Measurements from ENCODE around the gene CTCF. TPM values are rescaled to one million over a fixed set of nuclear protein-coding genes. Genes with fewer than 3 reads are reported as not detected.

CTCF gene
- total RNA-seq, 1 donor from 2014 or later, result 35.6 TPM

DNA sequence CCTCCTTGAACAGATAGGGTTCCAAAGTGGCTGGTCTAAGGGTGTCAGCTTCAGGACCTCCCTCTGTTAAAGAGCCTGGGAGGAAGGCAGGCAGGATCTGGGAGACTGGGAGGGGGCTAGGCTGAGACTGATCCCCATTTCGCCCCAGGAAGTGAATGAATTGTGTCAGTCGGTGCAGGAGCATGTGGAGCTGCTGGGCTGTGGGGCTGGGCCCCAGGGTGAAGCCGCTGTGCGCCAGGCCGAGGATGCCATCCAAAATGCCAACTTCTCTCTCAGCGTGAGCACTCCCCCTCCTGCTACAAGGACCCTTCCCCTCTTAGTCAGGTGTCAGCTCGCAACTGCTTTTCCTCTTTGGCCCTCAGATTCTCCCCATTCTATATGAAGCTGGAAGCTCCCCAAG lies 88.7 kb downstream of the CTCF start:
- DNase-seq (ENCODE audit: low read depth), result no peak

GRCh38 chr16:67651847-67652246 lies 89.5 kb downstream of the CTCF start:
- no peak for DNase-seq (ENCODE audit: low read depth)

DNA sequence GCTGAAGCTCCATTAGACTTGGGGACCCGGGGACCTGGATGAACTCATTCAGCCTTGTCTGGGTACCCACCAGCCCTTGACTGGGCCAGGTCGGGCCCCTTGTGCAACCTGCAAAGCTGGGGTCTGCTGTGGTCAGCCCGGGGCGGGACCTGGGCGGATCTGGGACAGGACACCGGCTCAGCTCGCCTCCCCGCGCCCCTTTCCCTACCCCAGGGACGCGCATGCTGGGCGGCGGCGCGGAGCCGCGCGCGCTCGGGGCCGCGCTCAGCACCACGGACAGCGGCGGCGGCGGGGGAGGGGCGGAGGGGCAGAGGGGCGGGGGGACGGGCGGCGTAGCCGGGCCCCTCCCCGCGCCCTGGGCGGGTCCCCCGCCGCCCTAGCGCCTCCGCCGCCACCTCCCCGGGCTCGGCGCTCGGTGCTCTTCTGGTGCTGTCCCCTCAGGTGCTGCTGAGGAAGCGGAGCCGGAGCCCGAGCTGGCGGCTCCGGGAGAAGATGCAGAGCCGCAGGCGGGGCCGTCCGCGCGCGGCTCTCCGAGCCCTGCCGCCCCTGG lies 90.3 kb downstream of the CTCF start:
- no peak for DNase-seq (ENCODE audit: low read depth)

DNA sequence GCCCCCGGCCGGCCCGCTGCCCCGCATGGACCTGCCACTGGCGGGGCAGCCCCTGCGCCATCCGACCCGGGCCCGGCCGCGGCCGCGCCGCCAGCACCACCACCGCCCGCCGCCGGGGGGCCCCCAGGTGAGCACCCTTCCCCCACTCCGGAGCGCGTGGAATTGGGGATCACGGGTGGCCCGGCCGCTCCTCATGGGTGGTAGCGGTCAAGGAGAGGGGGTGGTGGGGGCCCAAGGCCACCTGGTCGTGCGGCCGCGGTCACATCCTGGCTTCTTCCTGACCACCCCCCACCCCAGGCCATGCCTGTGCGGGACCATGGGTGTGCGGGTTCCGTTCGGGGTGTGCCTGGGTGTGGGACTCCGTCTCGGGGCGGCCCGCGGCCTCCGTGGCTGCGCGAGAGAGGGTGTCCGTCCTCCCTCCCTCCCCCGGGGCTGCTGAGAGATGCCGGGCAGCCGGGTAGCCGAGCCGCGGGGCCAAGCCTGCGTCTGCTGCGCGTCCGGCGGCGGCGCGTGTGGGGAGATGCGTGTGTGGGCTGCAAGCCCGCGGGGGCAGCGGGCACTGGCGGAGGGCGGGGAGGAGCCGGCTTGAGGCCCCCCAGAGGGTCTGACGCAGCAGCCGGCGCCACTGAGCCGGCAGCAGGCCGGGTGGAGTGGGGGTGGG lies 90.9 kb downstream of the CTCF start:
- DNase-seq (ENCODE audit: low read depth), result no peak

DNA sequence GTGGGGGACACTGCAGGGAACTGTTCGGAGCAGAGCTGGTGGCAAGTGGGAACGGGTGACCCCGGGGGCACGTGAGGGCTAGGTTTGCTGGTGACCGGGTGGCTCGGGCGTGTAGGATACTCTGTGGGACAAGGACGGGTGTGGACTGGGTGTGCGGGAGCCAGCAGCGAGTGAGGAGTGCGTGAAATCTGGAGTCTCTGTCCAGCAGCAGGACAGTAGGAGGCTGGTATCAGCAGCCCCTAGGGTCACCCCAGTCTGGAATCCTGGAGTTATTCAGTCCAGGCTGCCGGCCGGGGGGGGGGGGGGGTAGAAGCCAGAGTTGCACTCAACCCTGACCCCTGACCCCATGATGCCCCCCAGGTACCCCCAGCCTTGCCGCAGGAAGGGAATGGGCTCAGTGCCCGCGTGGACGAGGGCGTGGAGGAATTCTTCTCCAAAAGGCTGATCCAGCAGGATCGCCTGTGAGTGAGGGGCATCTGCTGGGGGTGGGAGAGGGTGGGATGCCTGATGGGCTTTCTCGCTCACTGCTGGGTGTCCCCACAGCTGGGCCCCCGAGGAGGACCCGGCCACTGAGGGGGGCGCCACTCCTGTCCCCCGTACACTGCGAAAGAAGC lies 91.6 kb downstream of the CTCF start:
- no peak for DNase-seq (ENCODE audit: low read depth)

GRCh38 chr16:67654403-67654911 lies 92.1 kb downstream of the CTCF start:
- no peak for DNase-seq (ENCODE audit: low read depth)

GRCh38 chr16:67655363-67655762 lies 93.0 kb downstream of the CTCF start:
- no peak for DNase-seq (ENCODE audit: low read depth)

- DNase-seq (ENCODE audit: low read depth), result no peak
These were observed 94.2 kb downstream of the CTCF start for GRCh38 chr16:67656344-67657016.

GRCh38 chr16:67657017-67657608 lies 94.8 kb downstream of the CTCF start:
- DNase-seq (ENCODE audit: low read depth), result no peak

DNA sequence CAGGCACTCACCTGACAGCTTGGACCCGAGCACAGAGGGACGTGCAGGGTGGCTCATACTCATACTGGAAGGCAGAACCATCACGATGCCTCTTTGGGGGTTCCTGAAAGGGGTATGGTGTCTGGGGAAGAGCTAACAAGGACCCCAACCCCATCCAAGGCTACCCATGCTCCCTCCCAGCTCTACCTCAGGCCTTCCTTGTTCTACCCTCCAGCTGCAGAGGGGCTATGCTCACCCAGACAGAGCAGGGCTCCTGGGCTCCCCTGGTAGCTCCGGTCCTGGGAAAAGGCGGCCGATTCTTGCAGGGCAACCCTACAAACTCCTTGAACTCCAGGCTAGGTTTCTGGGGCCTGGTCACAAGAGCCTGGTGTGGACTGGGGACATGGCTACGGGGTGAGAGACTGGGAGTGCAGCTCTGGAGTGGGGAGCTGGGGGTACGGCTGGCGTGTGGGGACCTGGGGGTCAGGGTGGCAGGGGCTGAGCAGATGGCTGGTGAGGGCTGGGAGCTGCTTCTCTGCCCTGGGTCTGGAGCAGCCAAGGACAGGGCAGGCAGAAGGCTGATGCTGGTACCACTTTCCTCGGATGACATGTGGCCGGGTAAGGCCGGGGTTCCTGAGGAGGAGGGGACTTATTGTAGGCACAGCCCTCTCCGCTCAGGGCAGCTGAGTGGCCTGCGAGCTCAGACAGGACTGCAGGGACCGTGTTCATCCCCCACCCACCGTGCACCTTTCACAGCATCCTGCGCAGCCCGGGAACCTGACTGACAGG lies 95.6 kb downstream of the CTCF start:
- no peak for DNase-seq (ENCODE audit: low read depth)

GRCh38 chr16:67658849-67659674 lies 96.7 kb downstream of the CTCF start:
- DNase-seq (ENCODE audit: low read depth), result no peak

GRCh38 chr16:67659675-67660563 lies 97.6 kb downstream of the CTCF start, which contains the start of gene ACD:
Gene ACD (minus strand): TSS chr16:67660260. CDS start chr16:67660220, 40 bp downstream.
- DNase-seq (ENCODE audit: low read depth), result peak; percentile 74

DNA sequence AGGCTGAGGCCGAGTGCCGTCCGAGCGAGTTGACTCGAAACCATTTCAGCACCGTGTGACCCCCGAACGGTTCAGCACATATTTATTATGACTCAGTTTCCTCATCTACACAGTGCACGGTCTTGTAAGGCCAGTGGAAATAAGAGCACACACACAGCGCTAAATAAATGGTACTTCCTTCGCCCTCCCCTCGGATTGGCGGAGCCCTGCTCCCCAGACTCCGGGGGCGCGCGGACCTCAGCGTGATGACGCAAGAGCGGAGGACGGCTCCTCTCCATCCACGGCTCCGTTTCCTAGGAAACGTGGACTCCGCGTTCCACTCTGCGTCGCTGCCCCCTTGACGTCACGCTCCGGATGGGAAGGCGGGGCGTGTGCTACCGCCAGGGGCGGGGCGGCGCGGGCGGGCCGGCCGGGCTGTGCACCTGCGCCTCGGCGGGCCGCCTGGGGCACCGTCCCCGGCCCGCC lies 98.3 kb downstream of the CTCF start, which contains the start of gene PARD6A:
Gene PARD6A (plus strand): TSS at position 397 of the 465 bp plus-strand sequence. CDS start 79 bp downstream, outside the sequence.
- peak; percentile 87 for DNase-seq (ENCODE audit: low read depth)

GRCh38 chr16:67661101-67661761 lies 98.9 kb downstream of the CTCF start:
- DNase-seq (ENCODE audit: low read depth), result peak; percentile 72

DNA sequence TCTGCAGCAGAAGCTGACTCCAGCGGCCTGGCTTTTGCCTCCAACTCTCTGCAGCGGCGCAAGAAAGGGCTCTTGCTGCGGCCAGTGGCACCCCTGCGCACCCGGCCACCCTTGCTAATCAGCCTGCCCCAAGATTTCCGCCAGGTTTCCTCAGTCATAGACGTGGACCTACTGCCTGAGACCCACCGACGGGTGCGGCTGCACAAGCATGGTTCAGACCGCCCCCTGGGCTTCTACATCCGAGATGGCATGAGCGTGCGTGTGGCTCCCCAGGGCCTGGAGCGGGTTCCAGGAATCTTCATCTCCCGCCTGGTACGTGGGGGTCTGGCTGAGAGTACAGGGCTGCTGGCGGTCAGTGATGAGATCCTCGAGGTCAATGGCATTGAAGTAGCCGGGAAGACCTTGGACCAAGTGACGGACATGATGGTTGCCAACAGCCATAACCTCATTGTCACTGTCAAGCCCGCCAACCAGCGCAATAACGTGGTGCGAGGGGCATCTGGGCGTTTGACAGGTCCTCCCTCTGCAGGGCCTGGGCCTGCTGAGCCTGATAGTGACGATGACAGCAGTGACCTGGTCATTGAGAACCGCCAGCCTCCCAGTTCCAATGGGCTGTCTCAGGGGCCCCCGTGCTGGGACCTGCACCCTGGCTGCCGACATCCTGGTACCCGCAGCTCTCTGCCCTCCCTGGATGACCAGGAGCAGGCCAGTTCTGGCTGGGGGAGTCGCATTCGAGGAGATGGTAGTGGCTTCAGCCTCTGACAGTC lies 99.7 kb downstream of the CTCF start:
- DNase-seq (ENCODE audit: low read depth), result no peak

DNA sequence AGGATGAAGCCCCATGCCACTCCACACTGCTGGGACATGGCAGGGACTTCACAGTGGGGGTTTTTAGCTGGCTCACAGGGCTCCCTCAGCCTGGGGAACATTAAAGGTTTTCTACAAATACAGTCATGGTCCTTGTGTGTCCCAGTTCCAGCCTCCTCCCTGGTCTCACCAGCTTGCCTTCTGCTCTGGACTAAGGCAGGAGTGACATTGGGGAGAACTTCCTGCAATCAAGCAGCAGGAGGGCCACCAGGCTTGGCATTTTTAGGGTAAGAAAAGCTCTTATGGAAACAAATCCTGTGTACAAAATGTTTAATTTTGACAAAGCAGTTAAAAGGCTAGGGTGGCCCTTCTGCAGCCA lies 100.3 kb downstream of the CTCF start:
- DNase-seq (ENCODE audit: low read depth), result no peak

GRCh38 chr16:67663151-67663876 lies 101.0 kb downstream of the CTCF start:
- no peak for DNase-seq (ENCODE audit: low read depth)

All from renal cortical epithelial cell (primary cell).